RWPE1 (cell line): ENCODE measurements around the gene TET3.

Experiments used
- CTCF ChIA-PET: fragments of 350-600 bp; sonication (Branson Sonifier 250); formaldehyde crosslinking; extraction: SDS; loops from one replicate; lab custom pipeline; 2021; lab: Yijun Ruan, JAX
- POLR2A ChIA-PET: fragments of 400-600 bp; formaldehyde crosslinking; extraction: SDS; loops from one replicate; lab custom pipeline; 2020; ENCODE audit warnings: antibody characterized with exemption; ENCODE audit not compliant: low non-redundant PET; lab: Yijun Ruan, JAX
- DNase-seq: peaks from one replicate; pipeline ENCODE4 v3.0.0; 2012; ENCODE audit warnings: low spot score
- H3K27ac ChIP-seq: fragments of 450-650 bp; 2 replicates; pipeline ENCODE4 v1.5.1; 2017
- CTCF ChIP-seq: fragments of 450-650 bp; conservative IDR thresholded peaks from 2 replicates; pipeline ENCODE4 v1.5.1; 2017; ENCODE audit warnings: low read depth, mild to moderate bottlenecking

TET3 gene

GRCh38 chr2:73984922-73985307, 205 bp downstream of the TET3 start:
- DNase-seq = no peak
- CTCF ChIA-PET = no interaction called here
- no peak for TF ChIP-seq CTCF
- H3K27ac ChIP-seq = peak overlapping the region; percentile 100
- POLR2A ChIA-PET = interaction anchor here (1.0 kb wide), 1 partner anchor 21 kb away, joined by 4 read pairs; no protein-coding TSS in a partner anchor

GRCh38 chr2:73985308-73986084, 786 bp downstream of the TET3 start:
- DNase-seq = no peak
- H3K27ac ChIP-seq = peak overlapping the region; percentile 100
- ChIA-PET CTCF (no interaction called here), POLR2A (interaction anchor here (0.6 to 1.0 kb wide), 2 partner anchors 20 to 135 kb away, joined by 3 to 4 read pairs; no protein-coding TSS in a partner anchor)
- no peak for TF ChIP-seq CTCF

DNA sequence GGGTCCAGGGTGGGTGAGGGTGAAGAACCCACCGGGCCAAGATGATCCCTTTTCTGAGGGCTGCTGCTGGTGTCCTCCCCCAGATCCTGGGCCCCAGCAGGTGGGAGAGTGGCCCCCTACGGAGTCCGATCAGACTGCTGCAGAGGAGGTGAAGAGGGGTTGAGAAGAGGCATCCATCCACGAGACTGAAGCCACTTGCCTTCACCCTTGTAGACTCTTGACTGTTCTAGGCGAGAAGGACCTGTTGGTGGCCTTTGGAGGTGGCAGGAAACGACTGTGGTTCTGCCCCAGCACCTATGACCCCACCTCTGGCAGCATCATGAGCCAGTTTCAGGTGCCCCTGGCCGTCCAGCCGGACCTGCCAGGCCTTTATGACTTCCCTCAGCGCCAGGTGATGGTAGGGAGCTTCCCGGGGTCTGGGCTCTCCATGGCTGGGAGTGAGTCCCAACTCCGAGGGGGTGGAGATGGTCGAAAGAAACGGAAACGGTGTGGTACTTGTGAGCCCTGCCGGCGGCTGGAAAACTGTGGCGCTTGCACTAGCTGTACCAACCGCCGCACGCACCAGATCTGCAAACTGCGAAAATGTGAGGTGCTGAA, 1.5 kb downstream of the TET3 start:
- CTCF ChIA-PET = interaction anchor here (0.7 kb wide), 1 partner anchor 28 kb away, joined by 3 read pairs; no protein-coding TSS in a partner anchor
- TF ChIP-seq CTCF = no peak
- POLR2A ChIA-PET = interaction anchor here (0.6 to 1.0 kb wide), 2 partner anchors 19 to 134 kb away, joined by 3 to 4 read pairs; no protein-coding TSS in a partner anchor
- peak overlapping the region; percentile 100 for H3K27ac ChIP-seq
- DNase-seq = no peak

GRCh38 chr2:73987109-73987947, 2.6 kb downstream of the TET3 start:
- DNase-seq = no peak
- POLR2A ChIA-PET = interaction anchor here (0.6 kb wide), 1 partner anchor 73 kb away, joined by 4 read pairs; no protein-coding TSS in a partner anchor
- H3K27ac ChIP-seq = peak overlapping the region; percentile 44
- TF ChIP-seq CTCF = no peak
- CTCF ChIA-PET = interaction anchor here (0.6 to 1.7 kb wide), 6 partner anchors 15 to 52 kb away, joined by 3 to 8 read pairs (median 4); no protein-coding TSS in a partner anchor

DNA sequence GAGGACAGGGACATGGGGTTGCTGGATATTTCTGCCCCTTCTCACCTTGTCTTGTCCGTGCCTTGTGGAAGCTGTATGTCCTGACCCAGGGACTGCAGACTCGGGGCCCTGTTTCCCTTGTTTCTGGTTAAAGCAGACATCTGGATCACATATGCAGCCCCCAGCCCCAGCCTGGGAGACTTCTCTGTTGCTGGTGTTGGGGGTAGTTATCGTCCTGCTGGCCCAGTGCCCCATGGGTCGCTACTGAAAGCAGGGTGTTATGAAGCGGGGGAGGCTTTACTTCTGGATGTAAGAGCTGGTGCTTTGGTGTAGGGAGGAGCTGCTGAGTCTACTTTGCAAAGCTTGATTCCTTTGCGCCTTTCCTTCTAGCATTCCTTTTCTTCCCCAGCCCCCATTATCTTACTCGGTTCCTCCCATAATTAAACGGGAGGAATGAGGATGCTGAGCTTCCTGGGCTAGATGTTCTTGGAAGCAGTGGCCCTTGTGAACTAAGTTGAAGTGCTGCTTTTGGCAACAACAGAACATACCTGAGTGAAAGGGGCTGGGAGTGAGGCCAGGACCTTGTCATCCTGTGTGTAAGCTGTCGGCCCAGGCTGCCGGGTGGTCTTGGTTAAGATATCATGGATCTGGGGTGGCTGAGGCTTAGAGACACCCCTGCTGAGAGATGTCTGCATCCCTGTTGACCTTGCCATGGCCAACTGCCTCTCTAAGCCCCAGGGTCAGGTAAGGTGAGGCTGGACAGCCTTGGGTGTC, 3.4 kb downstream of the TET3 start:
- CTCF ChIA-PET = interaction anchor here (0.6 to 1.7 kb wide), 6 partner anchors 14 to 164 kb away, joined by 3 to 8 read pairs (median 4); no protein-coding TSS in a partner anchor
- POLR2A ChIA-PET = interaction anchor here (0.6 kb wide), 1 partner anchor 73 kb away, joined by 4 read pairs; no protein-coding TSS in a partner anchor

More for the DNA sequence above, 3.4 kb downstream of the TET3 start:
- TF ChIP-seq CTCF = no peak
- DNase-seq = no peak
- H3K27ac ChIP-seq = peak overlapping the region; percentile 44
